NT2/D1 (cell line): ENCODE results near the gene DENND6B.

ENCODE experiments used
- DNase-seq: peaks from one replicate; pipeline ENCODE4 v3.0.0-alpha.2; 2011; ENCODE audit warnings: low read depth, low spot score
- H3K27me3 ChIP-seq: 2 replicates; pipeline ENCODE4 v1.6.0; 2011; ENCODE audit warnings: mild to moderate bottlenecking; ENCODE audit not compliant: insufficient read length, insufficient read depth
- H3K36me3 ChIP-seq: 2 replicates; pipeline ENCODE4 v1.6.1; 2011; ENCODE audit warnings: mild to moderate bottlenecking, low read length, mixed read lengths; ENCODE audit not compliant: insufficient read depth, insufficient read length
- H3K4me1 ChIP-seq: 2 replicates; pipeline ENCODE4 v1.5.1; 2011; ENCODE audit not compliant: insufficient read depth, insufficient read length
- H3K4me3 ChIP-seq: 2 replicates; pipeline ENCODE4 v1.5.1; 2011; ENCODE audit warnings: low read depth; ENCODE audit not compliant: insufficient read length
- H3K9ac ChIP-seq: 2 replicates; pipeline ENCODE4 v1.6.0; 2011; ENCODE audit warnings: low read depth; ENCODE audit not compliant: insufficient read length
- H3K9me3 ChIP-seq: 2 replicates; pipeline ENCODE4 v1.5.1; 2011; ENCODE audit warnings: mild to moderate bottlenecking, low read length; ENCODE audit not compliant: insufficient read depth
- SUZ12 ChIP-seq: IDR thresholded peaks from 2 replicates; pipeline ENCODE4 v1.6.1; 2011; ENCODE audit not compliant: insufficient read length, insufficient read depth; ENCODE audit errors: extremely low read depth
- YY1 ChIP-seq: IDR thresholded peaks from 2 replicates; pipeline ENCODE4 v1.6.1; 2011; ENCODE audit not compliant: insufficient read length, insufficient read depth
- ZNF274 ChIP-seq: IDR thresholded peaks from 2 replicates; pipeline ENCODE4 v1.6.1; 2011; ENCODE audit warnings: mild to moderate bottlenecking, low read depth, low read length

DENND6B gene

GRCh38 chr22:50281384-50281760, 45.4 kb downstream of the DENND6B start:
- Histone ChIP-seq H3K9ac (no peak overlapping the region), H3K4me1 (no peaks in the 10 kb centered on the region), H3K9me3 (peaks cover 5% of the 10 kb centered on the region; the same call in 1 of the 2 replicates), H3K36me3 (peaks cover 78% of the 10 kb centered on the region), H3K4me3 (no peak overlapping the region), H3K27me3 (no peaks in the 10 kb centered on the region)
- no peak for DNase-seq
- no peak for TF ChIP-seq SUZ12
- TF ChIP-seq ZNF274: no peak
- TF ChIP-seq YY1: no peak

DNA sequence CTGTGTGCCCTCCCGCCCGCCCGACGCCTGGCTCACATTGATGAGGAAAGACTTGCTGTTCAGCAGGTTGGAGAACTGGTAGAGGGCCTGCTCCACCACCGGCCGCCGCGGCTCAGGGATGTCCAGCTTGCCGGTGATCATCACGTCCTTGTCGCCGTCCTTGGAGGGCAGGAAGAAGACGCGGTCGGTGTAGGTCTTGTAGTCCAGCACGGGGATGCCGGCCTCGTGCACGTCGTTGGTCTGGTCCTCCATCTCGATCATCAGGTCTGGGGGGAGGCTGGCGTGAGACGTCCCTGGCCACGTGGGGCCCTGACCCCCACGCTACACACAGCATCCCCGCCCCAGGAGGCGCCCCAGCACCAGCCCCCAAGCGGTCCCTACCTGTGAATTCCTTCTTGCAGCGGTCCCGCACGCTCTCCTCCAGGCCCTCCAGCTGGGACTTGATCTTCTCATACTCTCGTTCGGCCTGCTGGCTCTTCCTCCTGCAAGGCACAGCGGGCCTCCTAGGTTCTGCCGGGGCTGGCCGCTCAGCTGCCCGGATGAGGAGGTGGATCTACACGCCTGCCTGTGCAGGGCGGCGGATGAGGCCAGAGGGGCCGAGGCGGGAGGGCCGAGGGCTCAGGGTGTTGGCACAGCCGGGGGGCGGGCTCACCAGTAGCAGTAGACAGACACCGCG, 46.0 kb downstream of the DENND6B start:
- H3K36me3 ChIP-seq: peaks cover 78% of the 10 kb centered on the region

GRCh38 chr22:50280022-50280707, 46.6 kb downstream of the DENND6B start:
- no peak for DNase-seq
- H3K9me3 ChIP-seq: peaks cover 11% of the 10 kb centered on the region; the same call in 1 of the 2 replicates
- H3K4me3 ChIP-seq: no peak overlapping the region
- H3K9ac ChIP-seq: no peak overlapping the region
- no peaks in the 10 kb centered on the region for H3K4me1 ChIP-seq
- no peaks in the 10 kb centered on the region for H3K27me3 ChIP-seq
- TF ChIP-seq YY1 (no peak), SUZ12 (no peak), ZNF274 (no peak)
- peaks cover 82% of the 10 kb centered on the region for H3K36me3 ChIP-seq

More for the DNA sequence above, 46.0 kb downstream of the DENND6B start:
- DNase-seq: no peak
- Histone ChIP-seq H3K4me1 (no peaks in the 10 kb centered on the region), H3K27me3 (no peaks in the 10 kb centered on the region), H3K4me3 (no peak overlapping the region), H3K9me3 (peaks cover 10% of the 10 kb centered on the region; the same call in 1 of the 2 replicates), H3K9ac (no peak overlapping the region)
- TF ChIP-seq SUZ12 (no peak), YY1 (no peak), ZNF274 (no peak)

GRCh38 chr22:50278956-50279619, 47.7 kb downstream of the DENND6B start:
- H3K27me3 ChIP-seq: no peaks in the 10 kb centered on the region
- no peak for DNase-seq
- H3K36me3 ChIP-seq: peaks cover 81% of the 10 kb centered on the region
- no peak for TF ChIP-seq ZNF274
- TF ChIP-seq SUZ12: no peak
- TF ChIP-seq YY1: no peak
- no peak overlapping the region for H3K9ac ChIP-seq
- H3K9me3 ChIP-seq: peaks cover 11% of the 10 kb centered on the region; the same call in 1 of the 2 replicates
- H3K4me1 ChIP-seq: no peaks in the 10 kb centered on the region
- no peak overlapping the region for H3K4me3 ChIP-seq

DNA sequence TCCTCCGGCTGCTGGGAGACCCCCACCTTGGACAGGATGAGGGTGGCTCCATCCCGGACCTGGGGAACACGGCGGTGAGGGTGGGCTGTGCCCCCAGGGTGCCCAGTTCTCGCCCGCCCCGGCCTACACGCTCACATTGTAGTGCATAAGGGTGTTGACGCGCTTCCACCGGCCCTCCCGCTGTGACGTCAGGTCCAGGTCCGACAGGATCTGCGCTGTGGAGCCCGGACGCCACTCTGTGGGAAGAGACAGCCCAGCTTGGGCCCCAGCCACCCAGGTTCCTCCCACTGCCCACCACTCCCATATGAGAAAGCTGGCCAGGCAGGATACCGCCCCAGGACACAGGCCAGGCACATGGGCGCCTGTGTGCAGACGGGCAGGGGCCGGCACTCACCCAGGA, 48.4 kb downstream of the DENND6B start:
- peaks cover 11% of the 10 kb centered on the region; the same call in 1 of the 2 replicates for H3K9me3 ChIP-seq
- no peaks in the 10 kb centered on the region for H3K27me3 ChIP-seq
- no peak overlapping the region for H3K4me3 ChIP-seq
- TF ChIP-seq YY1: no peak
- no peak overlapping the region for H3K9ac ChIP-seq
- peaks cover 81% of the 10 kb centered on the region for H3K36me3 ChIP-seq
- no peaks in the 10 kb centered on the region for H3K4me1 ChIP-seq
- no peak for DNase-seq

DNA sequence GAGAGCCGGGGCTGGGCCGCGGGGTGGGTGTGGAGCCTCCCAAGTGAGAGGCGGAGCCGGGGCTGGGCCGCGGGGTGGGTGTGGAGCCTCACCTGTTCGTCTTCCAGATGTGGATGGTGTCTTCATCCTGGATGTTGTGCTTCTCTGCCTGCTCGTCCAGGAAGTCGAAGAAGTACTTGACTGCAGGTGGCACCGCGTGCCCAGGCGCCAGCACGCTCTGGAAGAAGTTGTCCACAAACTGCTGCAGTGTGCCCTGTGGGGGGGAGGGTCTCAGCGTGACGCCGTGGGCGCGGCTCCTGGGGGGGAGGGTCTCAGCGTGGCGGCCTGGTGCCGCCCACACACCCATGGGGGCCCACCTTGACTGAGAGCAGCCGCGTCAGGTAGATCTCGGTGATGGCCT, 49.1 kb downstream of the DENND6B start:
- no peak for DNase-seq
- peaks cover 11% of the 10 kb centered on the region; the same call in 1 of the 2 replicates for H3K9me3 ChIP-seq
- no peak overlapping the region for H3K4me3 ChIP-seq
- no peak for TF ChIP-seq YY1
- TF ChIP-seq ZNF274: no peak
- no peak for TF ChIP-seq SUZ12
- no peaks in the 10 kb centered on the region for H3K27me3 ChIP-seq
- H3K4me1 ChIP-seq: peaks cover 3% of the 10 kb centered on the region
- no peak overlapping the region for H3K9ac ChIP-seq
- H3K36me3 ChIP-seq: peaks cover 77% of the 10 kb centered on the region

DNA sequence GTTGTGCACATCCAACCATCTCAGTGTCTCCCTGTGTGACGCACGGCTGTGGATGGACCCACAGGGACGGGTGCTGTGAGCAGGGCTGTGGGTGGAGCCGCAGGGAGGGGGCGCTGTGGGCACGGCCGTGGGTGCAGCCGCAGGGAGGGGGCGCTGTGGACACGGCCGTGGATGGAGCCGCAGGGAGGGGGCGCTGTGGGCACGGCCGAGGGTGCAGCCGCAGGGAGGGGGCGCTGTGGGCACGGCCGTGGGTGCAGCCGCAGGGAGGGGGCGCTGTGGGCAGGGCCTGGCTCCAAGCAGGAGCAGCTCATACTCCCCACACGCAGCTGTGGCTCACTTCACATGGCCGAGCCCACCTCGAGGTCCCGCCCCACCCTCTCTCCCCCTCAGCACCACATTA, 50.7 kb downstream of the DENND6B start:
- TF ChIP-seq YY1 (no peak), ZNF274 (no peak)
- H3K9me3 ChIP-seq: peaks cover 11% of the 10 kb centered on the region; the same call in 1 of the 2 replicates
- peaks cover 65% of the 10 kb centered on the region for H3K36me3 ChIP-seq
- H3K4me1 ChIP-seq: peaks cover 7% of the 10 kb centered on the region
- H3K4me3 ChIP-seq: no peak overlapping the region
- DNase-seq: no peak
- peaks cover 2% of the 10 kb centered on the region for H3K27me3 ChIP-seq
- no peak overlapping the region for H3K9ac ChIP-seq
